MCF 10A (cell line): Measurements from ENCODE around the gene METAP1D. TPM values are rescaled to one million over a fixed set of nuclear protein-coding genes. Genes with fewer than 3 reads are reported as not detected.

Source experiments
- BruUV-seq: library from RNA; stranded (reverse); fragments of 400-500 nt; replicated peaks from 2 replicates; lab custom pipeline; 2021; lab: Mats Ljungman, UMichigan
- CTCF ChIA-PET: fragments of 300-600 bp; sonication (Branson Sonifier 250); formaldehyde crosslinking; extraction: SDS; loops from one replicate; lab custom pipeline; 2021; ENCODE audit warnings: antibody characterized with exemption, inconsistent platforms; lab: Yijun Ruan, JAX
- POLR2A ChIA-PET: fragments of 300-600, 350-650 bp; sonication (Branson Sonifier 250); formaldehyde crosslinking; extraction: SDS; loops from one replicate; lab custom pipeline; 2020; ENCODE audit warnings: antibody characterized with exemption, inconsistent platforms; lab: Yijun Ruan, JAX
- DNase-seq: peaks from one replicate; pipeline ENCODE4 v3.0.0-alpha.2; 2018; ENCODE audit not compliant: unreplicated experiment
- H3K27ac Mint-ChIP-seq: one replicate; pipeline ENCODE4 v1.8.0; 2022; ENCODE audit warnings: mild to moderate bottlenecking, low read depth, mixed read lengths; ENCODE audit not compliant: unreplicated experiment
- H3K27me3 Mint-ChIP-seq: one replicate; pipeline ENCODE4 v1.8.0; 2022; ENCODE audit warnings: mixed read lengths; ENCODE audit not compliant: insufficient read depth, unreplicated experiment
- H3K36me3 Mint-ChIP-seq: one replicate; pipeline ENCODE4 v1.8.0; 2022; ENCODE audit warnings: mild to moderate bottlenecking, moderate library complexity, mixed read lengths; ENCODE audit not compliant: insufficient read depth, unreplicated experiment
- H3K4me1 Mint-ChIP-seq: one replicate; pipeline ENCODE4 v1.8.0; 2022; ENCODE audit warnings: mixed read lengths; ENCODE audit not compliant: insufficient read depth, unreplicated experiment
- H3K4me3 Mint-ChIP-seq: one replicate; pipeline ENCODE4 v1.8.0; 2022; ENCODE audit warnings: mild to moderate bottlenecking, moderate library complexity, mixed read lengths; ENCODE audit not compliant: unreplicated experiment
- H3K9me3 Mint-ChIP-seq: one replicate; pipeline ENCODE4 v1.8.0; 2022; ENCODE audit warnings: mixed read lengths; ENCODE audit not compliant: unreplicated experiment
- CTCF ChIP-seq: fragments of 200-600 bp; IDR thresholded peaks from one replicate; pipeline ENCODE4 v1.8.0; 2022; ENCODE audit warnings: antibody characterized with exemption, mild to moderate bottlenecking; ENCODE audit not compliant: unreplicated experiment
- intact Hi-C: fragments of 100-400 bp; cut with micrococcal nuclease; formaldehyde crosslinking; loops from 2 replicates; pipeline ENCODE4 v1.14.1; 2022
- total RNA-seq: library from RNA; stranded (reverse); gene quantifications from 2 replicates; pipeline ENCODE4 v1.2.3, GENCODE V29; 2022

Gene METAP1D
- total RNA-seq, 1 experiment from 2014 or later, result 9.3 TPM

- no peak for TF ChIP-seq CTCF
- Mint-ChIP-seq H3K36me3 (no peaks in the 10 kb centered on the region), H3K27me3 (no peaks in the 10 kb centered on the region), H3K9me3 (no peaks in the 10 kb centered on the region), H3K4me1 (no peaks in the 10 kb centered on the region), H3K4me3 (no peak overlapping the region), H3K27ac (no peak overlapping the region)
- no peak for DNase-seq
- POLR2A ChIA-PET, result interaction anchor here (0.6 to 1.7 kb wide), 4 partner anchors 9 to 99 kb away, joined by 3 to 6 read pairs (median 4); no protein-coding TSS in a partner anchor
- intact Hi-C loops, result no loop called here
- BruUV-seq, result no TSS peak
- CTCF ChIA-PET, result interaction anchor here (0.7 kb wide), 1 partner anchor 903 kb away, joined by 3 read pairs; no protein-coding TSS in a partner anchor
Observed at GRCh38 chr2:172046866-172047565, 47.3 kb downstream of the METAP1D start.

GRCh38 chr2:172047566-172048507 lies 48.1 kb downstream of the METAP1D start:
- TF ChIP-seq CTCF, result no peak
- Mint-ChIP-seq H3K36me3 (no peaks in the 10 kb centered on the region), H3K4me1 (no peaks in the 10 kb centered on the region), H3K27me3 (no peaks in the 10 kb centered on the region), H3K4me3 (no peak overlapping the region), H3K9me3 (no peaks in the 10 kb centered on the region), H3K27ac (no peak overlapping the region)
- no peak for DNase-seq
- BruUV-seq, result no TSS peak
- ChIA-PET CTCF (interaction anchor here (0.7 kb wide), 1 partner anchor 904 kb away, joined by 3 read pairs; no protein-coding TSS in a partner anchor), POLR2A (interaction anchor here (1.7 kb wide), 1 partner anchor 10 kb away, joined by 6 read pairs; no protein-coding TSS in a partner anchor)
- intact Hi-C loops, result no loop called here

GRCh38 chr2:172048508-172049503 lies 49.1 kb downstream of the METAP1D start:
- Mint-ChIP-seq H3K27me3 (no peaks in the 10 kb centered on the region), H3K36me3 (no peaks in the 10 kb centered on the region), H3K4me3 (no peak overlapping the region), H3K27ac (no peak overlapping the region), H3K4me1 (no peaks in the 10 kb centered on the region), H3K9me3 (no peaks in the 10 kb centered on the region)
- no peak for TF ChIP-seq CTCF
- no peak for DNase-seq
- CTCF ChIA-PET, result no interaction called here
- no TSS peak for BruUV-seq
- POLR2A ChIA-PET, result interaction anchor here (0.5 to 1.8 kb wide), 3 partner anchors 9 to 37 kb away, joined by 3 to 5 read pairs (median 3); no protein-coding TSS in a partner anchor
- intact Hi-C loops, result no loop called here
